Activated effector memory CD4-positive, alpha-beta T cell treated with Interleukin-2 at 50 U/mL for 16 hours (primary cell): Measurements from ENCODE around the gene PIK3R2.
A peak's percentile ranks its signal among the peaks of the same experiment; 100 is the strongest.
"Not testable (repeated sequence)": the region's sequence is repeated elsewhere in the genome, so short reads cannot be mapped to it uniquely, and the experiment has no call there.

Source experiments
- DNase-seq: peaks from one replicate; pipeline ENCODE4 v3.0.0-alpha.2; 2020

PIK3R2 gene

DNA sequence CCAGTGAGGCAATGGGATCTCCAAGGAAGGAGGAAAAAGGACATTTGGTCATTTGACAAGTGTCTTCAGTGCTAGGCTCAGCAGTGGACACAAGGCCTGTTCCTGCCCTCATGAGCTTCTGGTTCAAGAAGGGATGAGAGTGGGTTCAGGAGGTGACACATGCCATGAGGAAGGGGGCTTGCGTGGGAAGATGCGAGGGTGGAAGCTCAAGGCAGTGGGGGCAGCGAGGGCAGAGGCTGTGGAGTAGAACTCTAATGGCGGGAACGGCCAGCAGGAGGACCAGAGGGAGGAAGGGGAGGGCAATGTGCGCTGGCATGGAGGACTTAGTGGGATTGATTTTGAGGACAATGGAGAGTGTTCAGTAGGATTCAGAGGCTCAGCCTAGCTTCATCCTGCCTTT lies 3.3 kb downstream of the PIK3R2 start:
- DNase-seq: no peak

DNA sequence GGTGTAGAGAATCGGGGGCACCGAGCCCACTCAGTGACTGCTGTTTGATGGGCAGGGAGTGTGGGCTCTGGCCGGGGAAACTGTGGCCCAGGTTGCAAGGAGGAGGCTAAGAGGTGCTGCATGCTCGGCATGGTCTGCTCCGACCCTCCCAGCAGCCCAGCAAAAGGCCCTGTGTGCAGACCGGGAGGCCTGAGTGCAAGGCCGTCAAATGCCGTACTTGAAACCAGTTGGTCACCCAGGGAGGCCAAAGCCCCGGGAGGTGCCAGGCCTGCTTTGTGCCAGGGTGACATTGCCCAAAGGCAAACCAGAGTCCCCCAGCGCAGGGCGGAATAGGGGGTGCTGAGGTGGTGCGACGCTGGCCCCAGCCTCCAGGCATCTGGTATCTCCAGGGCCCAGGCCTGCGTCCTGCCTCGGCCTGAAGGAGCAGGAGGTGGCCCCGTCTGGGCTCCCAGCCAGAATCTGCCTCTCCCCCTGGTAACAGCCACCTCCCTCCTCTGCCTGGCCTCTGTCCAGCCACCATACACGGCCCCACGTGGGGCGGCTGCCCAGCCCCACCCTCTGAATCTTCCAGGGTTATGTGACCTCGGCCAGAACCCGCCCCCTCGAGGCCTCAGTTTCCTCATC lies 4.0 kb downstream of the PIK3R2 start:
- DNase-seq: no peak

DNA sequence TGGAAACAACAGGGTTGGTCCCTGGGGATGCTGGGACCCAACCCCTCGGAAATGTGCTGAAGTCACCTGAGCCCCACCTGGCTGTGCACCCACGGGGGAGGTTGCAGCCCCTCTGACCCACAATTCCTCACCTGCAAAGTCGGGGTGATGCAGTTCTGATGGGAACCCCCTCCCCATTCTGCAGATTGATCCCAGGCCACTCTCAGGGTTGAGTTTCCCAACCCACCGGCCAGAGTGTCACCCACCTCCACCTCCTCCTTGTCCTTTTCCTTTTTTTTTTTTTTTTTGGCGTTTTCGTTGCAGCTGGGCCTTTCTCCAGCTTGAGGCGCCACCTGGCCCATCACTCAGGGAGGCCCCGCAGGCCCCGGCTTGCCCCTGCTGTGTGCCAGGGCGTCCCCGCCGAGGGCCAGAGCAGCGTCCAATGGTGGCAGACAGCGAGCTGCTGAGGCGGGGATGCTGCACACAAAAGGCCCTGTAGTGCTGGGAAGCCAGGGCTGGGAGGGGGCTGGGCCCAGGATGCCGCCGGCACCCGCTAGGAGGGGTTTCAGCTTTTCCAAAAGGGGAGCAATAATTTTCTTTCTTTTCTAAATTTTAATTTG lies 4.6 kb downstream of the PIK3R2 start:
- DNase-seq: no peak

DNA sequence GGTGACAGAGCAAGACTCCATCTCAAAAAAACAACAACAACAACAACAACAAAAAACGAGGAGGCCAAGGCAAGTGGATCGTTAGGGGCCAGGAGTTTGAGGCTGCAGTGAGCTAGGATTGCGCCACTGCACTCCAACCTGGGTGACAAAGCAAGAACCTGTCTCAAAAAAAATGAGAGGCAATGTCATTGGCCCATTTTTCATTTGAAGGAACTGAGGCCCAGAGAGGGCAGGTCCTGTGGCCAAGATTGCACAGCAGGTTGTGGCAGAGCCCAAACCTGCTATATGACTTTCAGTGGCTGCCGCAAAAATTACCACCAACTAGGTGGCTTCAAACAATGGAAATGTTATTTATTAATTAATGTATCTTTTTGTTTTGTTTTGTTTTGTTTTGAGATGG lies 5.5 kb downstream of the PIK3R2 start:
- DNase-seq: no peak

DNA sequence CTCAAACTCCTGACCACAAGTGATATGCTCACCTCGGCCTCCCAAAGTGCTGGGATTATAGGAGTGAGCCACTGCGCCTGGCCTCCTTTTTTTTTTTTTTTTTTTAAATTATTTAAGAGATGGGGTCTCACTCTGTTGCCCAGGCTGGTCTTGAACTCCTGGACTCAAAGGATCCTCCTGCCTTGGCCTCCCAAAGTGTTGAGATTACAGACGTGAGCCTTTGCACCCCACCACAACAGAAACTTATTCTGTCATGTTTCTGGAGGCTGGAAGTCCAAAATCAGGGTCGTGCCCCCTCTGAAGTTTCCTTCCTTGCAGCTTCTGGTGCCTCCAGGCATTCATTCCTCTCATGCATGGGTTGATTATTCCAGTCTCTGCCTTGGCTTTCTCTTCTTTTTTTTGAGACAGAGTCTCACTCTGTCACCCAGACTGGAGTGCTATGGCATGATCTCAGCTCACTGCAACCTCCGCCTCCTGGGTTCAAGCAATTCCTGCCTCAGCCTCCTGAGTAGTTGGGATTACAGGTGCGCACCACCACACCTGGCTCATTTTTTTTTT lies 6.2 kb downstream of the PIK3R2 start:
- not testable (repeated sequence) for DNase-seq

DNA sequence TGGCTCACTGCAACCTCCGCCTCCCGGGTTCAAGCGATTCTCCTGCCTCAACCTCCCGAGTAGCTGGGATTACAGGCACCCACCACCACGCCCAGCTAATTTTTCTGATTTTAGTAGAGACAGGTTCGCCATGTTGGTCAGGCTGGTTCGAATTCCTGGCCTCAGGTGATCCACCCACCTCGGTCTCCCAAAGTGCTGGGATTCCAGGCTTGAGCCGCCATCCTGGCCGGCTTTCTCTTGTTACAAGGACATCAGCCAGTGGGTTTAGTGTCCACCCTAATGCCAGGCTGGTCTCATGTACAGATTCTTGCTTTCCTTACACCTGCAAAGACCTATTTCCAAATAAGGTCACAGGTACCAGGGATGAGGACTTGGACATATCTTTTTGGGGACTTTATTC lies 6.8 kb downstream of the PIK3R2 start:
- no peak for DNase-seq

DNA sequence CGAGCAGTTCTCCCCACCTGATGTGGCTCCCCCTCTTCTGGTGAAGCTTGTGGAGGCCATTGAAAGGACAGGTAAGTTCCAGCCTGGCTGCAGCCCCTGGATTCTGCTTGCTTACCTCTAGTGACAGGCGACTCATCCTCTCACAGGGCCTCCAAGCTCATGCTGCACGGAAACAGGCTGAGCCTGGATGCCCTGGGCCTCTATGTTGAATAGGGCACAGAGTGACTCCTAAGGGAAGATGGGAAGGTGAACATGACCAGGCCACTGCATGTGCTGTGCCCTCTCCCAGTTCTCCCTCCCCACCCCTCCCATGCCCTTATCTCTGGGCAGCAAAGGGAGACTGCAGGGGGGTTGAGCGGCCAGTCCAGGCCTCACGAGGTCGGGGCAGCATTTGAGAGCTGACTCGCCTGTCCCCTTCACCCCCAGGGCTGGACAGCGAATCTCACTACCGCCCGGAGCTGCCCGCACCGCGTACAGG lies 7.6 kb downstream of the PIK3R2 start:
- no peak for DNase-seq

DNA sequence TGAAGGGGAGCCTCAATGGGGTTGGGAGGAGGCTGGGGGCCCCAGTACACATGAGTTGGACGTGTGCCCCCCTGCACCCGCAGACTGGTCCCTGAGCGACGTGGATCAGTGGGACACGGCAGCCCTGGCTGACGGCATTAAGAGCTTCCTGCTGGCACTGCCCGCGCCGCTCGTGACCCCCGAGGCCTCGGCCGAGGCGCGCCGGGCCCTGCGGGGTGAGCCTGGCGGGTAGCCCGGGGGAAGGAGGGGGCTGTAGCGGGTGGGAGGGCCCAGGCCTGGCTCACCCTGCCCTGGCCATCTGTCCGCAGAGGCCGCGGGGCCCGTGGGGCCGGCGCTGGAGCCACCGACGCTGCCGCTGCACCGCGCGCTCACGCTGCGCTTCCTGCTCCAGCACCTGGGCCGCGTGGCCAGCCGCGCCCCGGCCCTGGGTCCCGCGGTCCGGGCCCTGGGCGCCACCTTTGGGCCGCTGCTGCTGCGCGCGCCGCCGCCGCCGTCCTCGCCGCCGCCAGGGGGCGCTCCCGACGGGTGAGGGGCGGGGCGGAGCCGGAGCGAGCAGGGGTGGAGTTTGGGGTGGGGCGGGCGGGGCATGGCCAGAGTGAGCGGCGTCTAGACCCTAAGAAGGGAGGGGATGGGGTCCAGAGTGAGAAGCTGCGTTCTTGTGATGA lies 8.1 kb downstream of the PIK3R2 start:
- DNase-seq: peak; percentile 72

DNA sequence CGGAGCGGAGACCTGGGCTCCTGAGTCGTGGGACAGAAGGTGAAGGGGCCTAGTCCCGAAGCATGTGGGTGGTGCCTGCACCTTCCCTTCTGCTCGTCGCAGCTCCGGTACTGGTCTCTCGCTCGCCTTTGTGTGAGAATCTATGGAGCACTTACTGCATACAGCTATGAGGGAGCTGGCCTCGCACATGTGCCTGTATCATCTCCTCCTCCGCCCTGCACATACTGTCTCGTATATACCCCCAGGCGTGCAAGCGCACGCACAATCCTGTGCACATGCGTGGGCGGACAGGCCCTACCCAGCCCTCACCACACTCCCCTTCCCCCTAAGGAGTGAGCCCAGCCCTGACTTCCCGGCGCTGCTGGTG lies 8.7 kb downstream of the PIK3R2 start:
- DNase-seq: no peak

DNA sequence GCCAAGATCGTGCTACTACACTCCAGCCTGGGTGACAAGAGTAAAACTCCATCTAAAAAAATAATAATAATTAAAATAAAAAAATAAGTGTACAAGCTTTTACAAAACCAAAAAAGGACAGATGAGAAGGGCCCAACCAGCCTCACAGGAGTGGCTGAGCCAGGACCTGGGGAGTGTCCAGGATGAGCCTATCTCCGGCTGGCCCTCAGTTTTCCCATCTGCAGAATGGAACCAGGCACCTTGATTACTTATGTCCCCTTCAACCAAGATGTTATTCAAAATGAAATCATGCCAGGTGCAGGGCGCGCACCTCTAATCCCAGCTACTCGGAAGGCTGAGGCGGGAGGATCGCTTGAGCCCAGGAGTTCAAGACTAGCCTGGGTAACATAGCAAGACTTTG lies 11.1 kb downstream of the PIK3R2 start:
- DNase-seq: no peak

DNA sequence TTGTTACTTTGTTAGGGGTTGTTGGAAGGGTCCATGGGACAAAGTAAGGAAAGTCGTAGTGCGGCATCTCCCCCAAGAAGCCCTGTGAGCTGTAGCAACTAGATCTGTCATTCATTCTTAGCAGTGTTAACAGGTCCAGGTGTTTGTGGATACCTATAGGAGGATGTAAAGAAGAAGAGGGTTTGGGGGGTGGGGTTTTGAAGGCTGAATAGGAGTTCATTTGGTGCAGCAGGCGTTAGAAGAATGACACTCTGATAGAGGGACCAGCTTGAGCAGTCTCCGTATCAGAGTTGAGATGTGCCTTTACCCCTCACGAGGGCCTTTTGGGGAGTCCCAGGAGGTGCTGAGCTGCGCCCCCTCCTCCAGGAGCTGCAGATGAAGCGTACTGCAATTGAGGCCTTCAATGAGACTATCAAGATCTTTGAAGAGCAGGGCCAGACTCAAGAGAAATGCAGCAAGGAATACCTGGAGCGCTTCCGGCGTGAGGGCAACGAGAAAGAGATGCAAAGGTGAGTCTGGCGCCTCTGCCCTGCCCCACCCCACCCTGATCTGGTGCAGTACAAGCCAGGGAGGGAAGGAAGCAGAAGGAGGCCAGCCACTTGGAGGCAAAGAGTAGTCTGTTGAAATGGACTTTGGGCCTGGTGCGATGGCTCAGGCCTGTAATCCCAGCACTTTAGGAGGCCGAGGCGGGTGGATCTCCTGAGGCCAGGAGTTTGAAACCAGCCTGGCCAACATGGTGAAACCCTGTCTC lies 13.0 kb downstream of the PIK3R2 start:
- DNase-seq: no peak

DNA sequence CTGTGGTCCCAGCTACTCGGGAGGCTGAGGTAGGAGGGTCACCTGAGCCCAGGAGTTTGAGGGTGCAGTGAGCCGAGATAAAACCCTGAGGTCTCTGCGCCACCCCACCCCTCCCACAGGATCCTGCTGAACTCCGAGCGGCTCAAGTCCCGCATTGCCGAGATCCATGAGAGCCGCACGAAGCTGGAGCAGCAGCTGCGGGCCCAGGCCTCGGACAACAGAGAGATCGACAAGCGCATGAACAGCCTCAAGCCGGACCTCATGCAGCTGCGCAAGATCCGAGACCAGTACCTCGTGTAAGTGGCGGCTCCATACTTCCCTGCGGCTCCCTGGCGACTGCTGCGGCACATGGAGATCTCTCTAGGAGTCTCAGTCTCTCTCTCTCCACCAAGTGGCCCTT lies 14.0 kb downstream of the PIK3R2 start:
- no peak for DNase-seq

DNA sequence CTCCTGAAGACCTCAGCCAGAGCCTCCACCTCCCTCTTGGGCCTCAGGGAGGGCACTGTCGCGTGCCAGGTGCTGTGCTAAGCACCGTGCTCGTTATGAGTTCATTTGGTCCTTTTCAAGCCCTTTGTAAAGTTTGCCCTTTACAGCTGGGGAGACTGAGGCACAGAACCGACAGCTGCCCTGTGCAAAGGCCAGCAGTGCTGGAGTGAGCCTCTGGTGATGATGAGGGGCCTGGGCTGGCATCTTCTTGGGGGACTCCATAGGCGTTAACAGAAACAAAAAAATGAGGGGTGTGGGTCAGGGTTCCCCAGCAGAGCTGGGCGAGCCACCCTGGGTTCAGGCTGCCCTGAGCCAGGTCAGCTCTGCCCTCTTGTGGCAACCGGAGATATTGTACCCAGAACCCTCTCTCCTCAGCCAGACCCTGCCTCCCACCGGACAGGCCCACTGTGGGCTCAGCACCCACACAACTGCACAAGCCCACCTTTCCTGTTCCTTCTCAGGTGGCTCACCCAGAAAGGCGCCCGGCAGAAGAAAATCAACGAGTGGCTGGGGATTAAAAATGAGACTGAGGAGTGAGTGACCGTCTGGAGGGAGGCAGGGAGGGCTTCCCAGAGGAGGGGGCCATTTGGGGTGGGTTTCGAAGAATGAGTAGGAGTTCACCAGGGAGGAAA lies 15.1 kb downstream of the PIK3R2 start:
- peak; percentile 39 for DNase-seq

DNA sequence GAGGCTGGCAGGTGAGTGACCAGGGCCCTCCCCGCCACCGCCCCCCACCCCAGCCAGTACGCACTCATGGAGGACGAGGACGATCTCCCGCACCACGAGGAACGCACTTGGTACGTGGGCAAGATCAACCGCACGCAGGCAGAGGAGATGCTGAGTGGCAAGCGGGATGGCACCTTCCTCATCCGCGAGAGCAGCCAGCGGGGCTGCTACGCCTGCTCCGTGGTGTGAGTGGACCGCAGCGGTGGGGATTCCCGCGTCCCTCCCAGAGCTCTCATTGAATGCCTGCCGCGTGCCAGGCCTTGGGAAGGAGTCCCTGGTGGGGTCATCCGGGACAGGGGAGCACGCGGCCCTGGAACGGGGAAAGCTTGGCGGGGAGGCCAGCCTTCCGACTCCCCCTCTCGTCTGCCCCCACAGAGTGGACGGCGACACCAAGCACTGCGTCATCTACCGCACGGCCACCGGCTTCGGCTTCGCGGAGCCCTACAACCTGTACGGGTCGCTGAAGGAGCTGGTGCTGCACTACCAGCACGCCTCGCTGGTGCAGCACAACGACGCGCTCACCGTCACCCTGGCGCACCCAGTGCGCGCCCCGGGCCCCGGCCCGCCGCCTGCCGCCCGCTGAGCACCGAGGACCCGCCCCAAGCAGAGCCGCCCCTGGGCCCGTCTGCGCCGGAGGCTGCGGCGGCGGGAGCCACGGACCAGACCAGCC lies 15.9 kb downstream of the PIK3R2 start:
- no peak for DNase-seq

DNA sequence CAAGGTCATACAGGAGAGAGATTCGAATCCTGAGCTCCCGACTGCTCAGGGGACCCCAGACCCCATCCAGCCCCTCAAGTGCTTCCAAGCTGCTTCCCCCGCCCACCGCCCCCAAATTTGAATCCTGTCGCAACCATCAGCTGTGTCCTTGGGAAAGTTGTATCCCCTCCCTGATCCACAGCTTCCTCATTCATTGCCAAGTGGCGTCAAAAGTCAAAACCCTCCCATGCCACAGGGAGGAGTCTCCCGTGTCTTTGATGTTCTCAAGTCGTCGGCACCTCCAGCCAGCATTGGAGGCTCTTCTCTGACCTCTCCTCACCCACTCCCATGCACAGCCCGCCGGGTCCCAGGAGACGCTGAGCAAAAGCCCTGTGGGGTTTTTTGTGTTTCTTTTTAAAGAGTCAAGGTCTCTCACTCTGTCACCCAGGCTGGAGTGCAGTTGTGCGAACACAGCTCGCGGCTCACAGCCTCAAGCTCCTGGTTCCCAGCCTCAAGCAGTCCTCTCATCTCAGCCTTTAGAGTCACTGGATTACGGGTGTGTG lies 17.8 kb downstream of the PIK3R2 start:
- no peak for DNase-seq

DNA sequence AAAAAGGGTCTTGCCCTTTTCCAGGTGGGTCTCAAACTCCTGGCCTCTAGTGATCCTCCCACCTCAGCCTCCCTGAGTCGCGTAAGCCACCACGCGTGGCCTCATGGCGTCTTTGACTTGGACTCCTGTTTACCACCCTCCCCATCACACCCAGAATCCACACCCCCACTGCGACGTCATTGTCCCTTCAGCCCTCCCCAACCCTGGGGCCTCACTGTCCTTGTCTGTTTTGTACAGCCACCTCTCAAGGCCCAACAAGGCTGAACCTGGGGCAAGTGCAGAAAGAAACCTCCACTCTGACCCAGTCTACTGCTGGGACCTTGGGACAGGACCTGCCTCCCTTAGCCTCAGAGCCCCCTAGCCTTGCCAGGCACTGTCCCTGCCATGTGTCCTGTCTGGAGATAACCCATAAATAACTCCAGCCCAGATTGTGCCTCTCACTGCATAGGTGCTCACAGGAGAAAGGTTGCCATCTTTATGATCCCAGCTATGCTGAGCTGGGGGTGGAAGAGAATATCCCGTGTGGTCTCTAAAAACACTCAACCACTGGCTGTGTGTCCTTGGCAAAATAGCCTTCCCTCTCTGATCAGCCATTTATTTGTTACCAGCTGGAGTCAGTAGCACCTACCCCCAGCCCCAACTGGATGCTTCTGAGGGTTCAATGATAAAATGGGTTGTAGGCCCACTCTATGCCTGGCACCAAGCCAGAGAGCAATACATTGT lies 18.8 kb downstream of the PIK3R2 start:
- no peak for DNase-seq

DNA sequence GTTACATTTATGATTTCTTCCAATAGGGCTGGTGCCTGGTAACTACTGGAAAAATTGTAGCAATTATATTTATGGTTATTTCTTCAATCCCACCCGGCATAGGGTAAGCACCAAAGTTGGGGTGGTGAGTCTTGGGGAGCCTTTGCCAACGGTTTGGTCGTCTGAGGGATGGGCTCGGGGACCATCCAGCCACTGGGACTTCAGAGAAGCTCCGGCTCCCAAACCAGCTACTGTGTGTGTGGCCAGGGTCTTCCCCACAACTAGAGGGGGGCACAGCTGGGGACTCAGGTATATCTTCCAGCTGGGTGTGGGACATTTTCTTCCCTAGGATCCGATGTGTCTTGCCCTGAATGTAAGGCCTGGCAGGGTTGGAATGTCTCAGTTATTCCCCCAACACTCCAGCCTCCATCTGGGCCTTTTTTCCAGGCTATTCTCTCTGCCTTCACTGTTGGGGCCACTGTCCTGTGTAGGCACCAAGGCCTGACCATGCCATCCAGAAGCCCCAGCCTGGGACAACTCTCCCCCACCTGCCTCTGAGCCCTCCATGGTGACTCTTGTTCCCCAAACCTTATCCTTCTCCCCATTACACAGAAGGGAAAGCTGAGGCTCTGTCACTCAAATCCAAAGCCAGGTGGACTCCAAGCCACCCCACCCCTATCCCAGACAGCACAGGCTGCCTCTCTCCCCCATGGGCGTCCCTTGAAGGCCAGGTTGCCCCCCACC lies 19.5 kb downstream of the PIK3R2 start:
- DNase-seq: no peak

DNA sequence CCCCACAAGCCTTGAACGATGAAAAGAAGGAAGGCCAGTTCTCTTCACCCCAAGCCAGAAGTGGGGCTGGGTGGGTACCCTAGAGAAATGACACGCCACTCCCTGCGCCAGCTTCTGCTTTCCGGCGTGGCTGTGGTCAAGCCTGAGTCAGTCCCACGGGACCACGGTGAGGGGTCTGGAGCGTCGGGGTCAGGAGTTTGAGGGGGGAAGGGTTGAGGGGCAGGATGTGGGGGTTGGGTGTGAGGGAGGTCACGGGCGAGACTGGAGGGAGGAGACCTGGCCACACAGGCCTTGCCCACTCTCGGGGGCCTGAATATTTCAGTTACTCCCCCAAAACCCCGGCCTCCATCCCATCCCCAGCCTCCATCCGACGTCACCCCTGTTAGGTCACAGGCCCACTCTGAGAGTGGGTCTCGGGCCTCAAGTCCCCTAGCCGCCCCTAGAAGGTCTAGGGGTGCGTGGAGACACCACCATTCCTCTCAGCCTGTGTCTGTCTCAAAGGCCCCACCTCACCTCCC lies 20.1 kb downstream of the PIK3R2 start:
- DNase-seq: no peak

DNA sequence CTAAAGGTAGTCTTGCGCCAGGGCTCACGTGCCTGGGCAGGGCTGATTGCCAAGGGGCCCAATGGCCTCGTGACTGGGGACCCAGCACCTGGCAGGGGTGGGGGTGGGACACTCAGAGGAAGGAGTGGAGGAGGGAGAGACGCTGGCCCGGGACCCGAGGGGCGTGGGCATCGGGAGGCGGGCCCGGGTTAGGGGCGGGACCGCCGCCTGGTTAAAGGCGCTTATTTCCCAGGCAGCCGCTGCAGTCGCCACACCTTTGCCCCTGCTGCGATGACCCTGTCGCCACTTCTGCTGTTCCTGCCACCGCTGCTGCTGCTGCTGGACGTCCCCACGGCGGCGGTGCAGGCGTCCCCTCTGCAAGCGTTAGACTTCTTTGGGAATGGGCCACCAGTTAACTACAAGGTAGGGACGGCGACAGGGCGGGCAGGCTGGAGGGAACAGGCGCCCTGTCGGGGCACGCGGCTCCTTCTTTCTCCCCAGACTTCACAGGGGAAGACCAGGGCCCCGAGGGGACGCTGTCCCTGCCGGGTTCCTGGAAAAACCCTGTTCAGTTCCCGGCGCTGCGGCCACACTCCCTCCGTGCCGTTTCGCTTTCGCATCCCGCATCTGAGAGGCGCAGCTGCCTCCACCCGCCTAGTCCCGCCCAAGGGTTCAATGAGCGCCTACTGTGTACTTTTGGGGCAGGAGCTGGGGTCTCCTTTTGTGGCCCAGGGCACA lies 20.8 kb downstream of the PIK3R2 start, which contains the start of gene IFI30:
Gene IFI30 (plus strand): TSS at position 242 of the 717 bp plus-strand sequence. CDS start 29 bp downstream, at position 271.
- DNase-seq: peak; percentile 53
